ENCODE measurements around the gene TRIM27.

GRCh38 chr6:28941684-28942448, 18.1 kb upstream of the TRIM27 start:
- TF ChIP-seq CTCF (IDR thresholded peaks at IDR 0.05; ENCODE audit: poor library complexity) (no peak), EZH2 (IDR thresholded peaks at IDR 0.05; ENCODE audit: borderline replicate concordance) (no peak), EZH2phosphoT487 (IDR thresholded peaks at IDR 0.05; ENCODE audit: low read depth, severe bottlenecking, unreplicated experiment) (no peak)

All from hepatocyte (in vitro differentiated cells).